C4-2B (cell line): ENCODE results near the gene EIF4E2.

Source experiments
- ZFX ChIP-seq: fragments of 450-650 bp; IDR thresholded peaks from 2 replicates; pipeline ENCODE4 v1.6.1; 2017
- TF ChIP-seq, protein P1 (sequence below): fragments of 450-650 bp; conservative IDR thresholded peaks from 2 replicates; pipeline ENCODE4 v1.5.1; 2017; ENCODE audit warnings: mild to moderate bottlenecking

DNA sequence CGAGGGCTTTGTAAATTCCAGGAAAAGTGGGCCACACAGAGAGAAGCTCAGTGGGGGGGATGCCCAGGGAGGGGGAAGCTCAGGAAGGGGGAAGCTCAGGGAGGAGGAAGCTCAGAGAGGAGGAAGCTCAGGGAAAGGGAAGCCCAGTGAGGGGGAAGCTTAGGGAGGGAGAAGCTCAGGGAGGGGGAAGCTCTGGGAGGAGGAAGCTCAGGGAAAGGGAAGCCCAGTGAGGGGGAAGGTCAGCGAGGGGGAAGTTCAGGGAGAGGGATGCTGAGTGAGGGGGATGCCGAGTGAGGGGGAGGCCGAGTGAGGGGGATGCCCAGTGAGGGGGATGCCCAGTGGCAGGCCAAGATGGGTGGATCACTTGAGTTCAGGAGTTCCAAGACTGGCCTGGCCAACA lies 11.8 kb upstream of the EIF4E2 start:
- TF ChIP-seq, protein P1, sequence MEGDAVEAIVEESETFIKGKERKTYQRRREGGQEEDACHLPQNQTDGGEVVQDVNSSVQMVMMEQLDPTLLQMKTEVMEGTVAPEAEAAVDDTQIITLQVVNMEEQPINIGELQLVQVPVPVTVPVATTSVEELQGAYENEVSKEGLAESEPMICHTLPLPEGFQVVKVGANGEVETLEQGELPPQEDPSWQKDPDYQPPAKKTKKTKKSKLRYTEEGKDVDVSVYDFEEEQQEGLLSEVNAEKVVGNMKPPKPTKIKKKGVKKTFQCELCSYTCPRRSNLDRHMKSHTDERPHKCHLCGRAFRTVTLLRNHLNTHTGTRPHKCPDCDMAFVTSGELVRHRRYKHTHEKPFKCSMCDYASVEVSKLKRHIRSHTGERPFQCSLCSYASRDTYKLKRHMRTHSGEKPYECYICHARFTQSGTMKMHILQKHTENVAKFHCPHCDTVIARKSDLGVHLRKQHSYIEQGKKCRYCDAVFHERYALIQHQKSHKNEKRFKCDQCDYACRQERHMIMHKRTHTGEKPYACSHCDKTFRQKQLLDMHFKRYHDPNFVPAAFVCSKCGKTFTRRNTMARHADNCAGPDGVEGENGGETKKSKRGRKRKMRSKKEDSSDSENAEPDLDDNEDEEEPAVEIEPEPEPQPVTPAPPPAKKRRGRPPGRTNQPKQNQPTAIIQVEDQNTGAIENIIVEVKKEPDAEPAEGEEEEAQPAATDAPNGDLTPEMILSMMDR: no peak
- TF ChIP-seq ZFX: no peak
